WTC11 (cell line): ENCODE results near the gene EXOSC2. TPM values are rescaled to one million over a fixed set of nuclear protein-coding genes. Genes with fewer than 3 reads are reported as not detected.

ENCODE experiments used
- ATF1 ChIP-seq: sonication (generic); formaldehyde crosslinking; IDR thresholded peaks from 2 replicates; pipeline ENCODE4 v1.8.1; 2023; ENCODE audit warnings: mild to moderate bottlenecking, moderate library complexity, missing genetic modification reagents
- CBFB ChIP-seq: sonication (generic); formaldehyde crosslinking; IDR thresholded peaks from 2 replicates; pipeline ENCODE4 v1.8.1; 2022; ENCODE audit warnings: mild to moderate bottlenecking, low read depth, missing genetic modification reagents
- EMX1 ChIP-seq: fragments of 250-450 bp; sonication (Bioruptor Pico); IDR thresholded peaks from 2 replicates; pipeline ENCODE4 v1.8.0; 2021; ENCODE audit warnings: mild to moderate bottlenecking
- ESRRA ChIP-seq: sonication (generic); formaldehyde crosslinking; IDR thresholded peaks from 2 replicates; pipeline ENCODE4 v1.8.1; 2022; ENCODE audit warnings: mild to moderate bottlenecking, missing genetic modification reagents, borderline replicate concordance
- FOXJ3 ChIP-seq: sonication (generic); formaldehyde crosslinking; IDR thresholded peaks from 2 replicates; pipeline ENCODE4 v1.9.0; 2021; ENCODE audit warnings: missing genetic modification reagents, mild to moderate bottlenecking, borderline replicate concordance
- FOXP1 ChIP-seq: sonication (generic); formaldehyde crosslinking; IDR thresholded peaks from 2 replicates; pipeline ENCODE4 v1.8.0; 2022; ENCODE audit warnings: missing genetic modification reagents, mild to moderate bottlenecking, moderate library complexity, borderline replicate concordance
- GTF2I ChIP-seq: fragments of 250-450 bp; sonication (Bioruptor Pico); conservative IDR thresholded peaks from 2 replicates; pipeline ENCODE4 v1.4.0; 2021; ENCODE audit warnings: mild to moderate bottlenecking
- HMGA2 ChIP-seq: fragments of 250-450 bp; sonication (Bioruptor Pico); IDR thresholded peaks from 2 replicates; pipeline ENCODE4 v1.4.0; 2021; ENCODE audit warnings: mild to moderate bottlenecking, moderate library complexity
- MXD4 ChIP-seq: fragments of 250-450 bp; sonication (Bioruptor Pico); IDR thresholded peaks from 2 replicates; pipeline ENCODE4 v1.8.0; 2021; ENCODE audit warnings: mild to moderate bottlenecking, moderate library complexity, borderline replicate concordance
- MYBL2 ChIP-seq: sonication (generic); formaldehyde crosslinking; IDR thresholded peaks from 2 replicates; pipeline ENCODE4 v1.8.1; 2023; ENCODE audit warnings: mild to moderate bottlenecking, moderate library complexity, missing genetic modification reagents
- NFE2L1 ChIP-seq: sonication (generic); formaldehyde crosslinking; IDR thresholded peaks from 2 replicates; pipeline ENCODE4 v1.8.1; 2023; ENCODE audit warnings: missing genetic modification reagents
- SOX15 ChIP-seq: fragments of 250-450 bp; sonication (Bioruptor Pico); IDR thresholded peaks from 2 replicates; pipeline ENCODE4 v1.9.0; 2021; ENCODE audit warnings: mild to moderate bottlenecking
- SP1 ChIP-seq: sonication (generic); formaldehyde crosslinking; conservative IDR thresholded peaks from 2 replicates; pipeline ENCODE4 v1.8.1; 2022; ENCODE audit warnings: missing genetic modification reagents
- TEAD1 ChIP-seq: sonication (generic); formaldehyde crosslinking; IDR thresholded peaks from 2 replicates; pipeline ENCODE4 v1.8.0; 2022; ENCODE audit warnings: mild to moderate bottlenecking, missing genetic modification reagents
- ZBTB21 ChIP-seq: sonication (generic); formaldehyde crosslinking; IDR thresholded peaks from 2 replicates; pipeline ENCODE4 v1.8.1; 2023; ENCODE audit warnings: mild to moderate bottlenecking, missing genetic modification reagents, borderline replicate concordance
- ZNF219 ChIP-seq: sonication (generic); formaldehyde crosslinking; IDR thresholded peaks from 2 replicates; pipeline ENCODE4 v1.8.0; 2023; ENCODE audit warnings: missing genetic modification reagents, mild to moderate bottlenecking, borderline replicate concordance
- ZNF396 ChIP-seq: fragments of 250-450 bp; sonication (Bioruptor Pico); IDR thresholded peaks from 2 replicates; pipeline ENCODE4 v1.8.0; 2021; ENCODE audit warnings: mild to moderate bottlenecking, moderate library complexity, borderline replicate concordance
- ZNF416 ChIP-seq: fragments of 250-450 bp; sonication (Bioruptor Pico); IDR thresholded peaks from 2 replicates; pipeline ENCODE4 v1.9.0; 2021; ENCODE audit warnings: mild to moderate bottlenecking, inconsistent platforms
- total RNA-seq: library from RNA; stranded (reverse); gene quantifications from 3 replicates; pipeline ENCODE4 v1.2.3, GENCODE V29; 2021
- TF ChIP-seq, protein P1 (sequence below): sonication (generic); formaldehyde crosslinking; conservative IDR thresholded peaks from 2 replicates; pipeline ENCODE4 v1.8.1; 2023; ENCODE audit warnings: mild to moderate bottlenecking, low read depth, missing genetic modification reagents, moderate library complexity
- TF ChIP-seq, protein P2 (sequence below): sonication (generic); formaldehyde crosslinking; IDR thresholded peaks from 2 replicates; pipeline ENCODE4 v1.8.0; 2022; ENCODE audit warnings: mild to moderate bottlenecking, missing genetic modification reagents
- TF ChIP-seq, protein P3 (sequence below): sonication (generic); formaldehyde crosslinking; IDR thresholded peaks from 2 replicates; pipeline ENCODE4 v1.8.1; 2023; ENCODE audit warnings: mild to moderate bottlenecking, missing genetic modification reagents
- TF ChIP-seq, protein P4 (sequence below): sonication (generic); formaldehyde crosslinking; IDR thresholded peaks from 2 replicates; pipeline ENCODE4 v1.8.1; 2022; ENCODE audit warnings: mild to moderate bottlenecking, moderate library complexity, missing genetic modification reagents
- TF ChIP-seq, protein P5 (sequence below): sonication (generic); formaldehyde crosslinking; IDR thresholded peaks from 2 replicates; pipeline ENCODE4 v1.8.0; 2023; ENCODE audit warnings: missing genetic modification reagents
- TF ChIP-seq, protein P6 (sequence below): sonication (generic); formaldehyde crosslinking; conservative IDR thresholded peaks from 2 replicates; pipeline ENCODE4 v1.8.1; 2022; ENCODE audit warnings: mild to moderate bottlenecking, missing genetic modification reagents
- TF ChIP-seq, protein P7 (sequence below): fragments of 250-450 bp; sonication (Bioruptor Pico); IDR thresholded peaks from 2 replicates; pipeline ENCODE4 v2.1.2; 2022; ENCODE audit warnings: mild to moderate bottlenecking, moderate library complexity
- TF ChIP-seq, protein P8 (sequence below): fragments of 250-450 bp; sonication (Bioruptor Pico); IDR thresholded peaks from 2 replicates; pipeline ENCODE4 v1.8.0; 2021; ENCODE audit warnings: mild to moderate bottlenecking
- TF ChIP-seq, protein P9 (sequence below): sonication (generic); formaldehyde crosslinking; IDR thresholded peaks from 2 replicates; pipeline ENCODE4 v1.8.1; 2023; ENCODE audit warnings: mild to moderate bottlenecking, moderate library complexity, missing genetic modification reagents

EXOSC2 gene
- total RNA-seq, 1 experiment from 2014 or later, result 76.1 TPM

DNA sequence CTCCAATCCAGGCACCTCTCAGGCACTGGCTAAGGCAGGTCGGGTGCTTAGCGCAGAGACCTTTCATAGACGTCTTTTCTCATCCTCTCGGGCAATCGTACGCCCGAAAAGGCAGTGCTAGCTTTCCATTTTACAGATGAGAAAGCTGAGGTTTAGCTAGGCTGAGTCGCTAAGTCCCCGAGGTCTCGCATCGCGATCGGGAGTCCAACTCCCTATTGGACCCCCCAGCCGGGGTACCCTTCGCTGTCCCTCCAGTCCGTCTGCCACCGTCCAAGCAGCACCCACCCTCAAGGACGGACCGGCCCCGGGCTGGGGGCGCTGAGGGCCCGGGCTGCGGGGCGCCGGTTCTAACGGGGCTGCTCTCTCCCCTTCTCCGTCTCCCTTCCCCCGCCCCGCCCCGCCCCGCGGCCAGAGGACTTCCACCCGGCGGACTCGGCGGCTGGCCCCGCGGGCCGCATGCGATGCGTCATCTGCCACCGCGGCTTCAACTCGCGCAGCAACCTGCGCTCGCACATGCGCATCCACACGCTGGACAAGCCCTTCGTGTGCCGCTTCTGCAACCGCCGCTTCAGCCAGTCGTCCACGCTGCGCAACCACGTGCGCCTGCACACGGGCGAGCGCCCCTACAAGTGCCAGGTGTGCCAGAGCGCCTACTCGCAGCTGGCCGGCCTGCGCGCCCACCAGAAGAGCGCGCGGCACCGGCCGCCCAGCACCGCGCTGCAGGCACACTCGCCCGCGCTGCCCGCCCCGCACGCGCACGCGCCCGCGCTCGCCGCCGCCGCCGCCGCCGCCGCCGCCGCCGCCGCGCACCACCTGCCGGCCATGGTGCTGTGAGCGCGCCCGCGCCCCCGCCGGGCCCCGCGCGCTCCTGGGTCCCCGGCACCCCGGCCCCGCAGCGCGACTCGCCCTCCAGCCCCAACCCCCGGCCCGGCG lies 12.5 kb upstream of the EXOSC2 start (continued):
- TF ChIP-seq, protein P1, sequence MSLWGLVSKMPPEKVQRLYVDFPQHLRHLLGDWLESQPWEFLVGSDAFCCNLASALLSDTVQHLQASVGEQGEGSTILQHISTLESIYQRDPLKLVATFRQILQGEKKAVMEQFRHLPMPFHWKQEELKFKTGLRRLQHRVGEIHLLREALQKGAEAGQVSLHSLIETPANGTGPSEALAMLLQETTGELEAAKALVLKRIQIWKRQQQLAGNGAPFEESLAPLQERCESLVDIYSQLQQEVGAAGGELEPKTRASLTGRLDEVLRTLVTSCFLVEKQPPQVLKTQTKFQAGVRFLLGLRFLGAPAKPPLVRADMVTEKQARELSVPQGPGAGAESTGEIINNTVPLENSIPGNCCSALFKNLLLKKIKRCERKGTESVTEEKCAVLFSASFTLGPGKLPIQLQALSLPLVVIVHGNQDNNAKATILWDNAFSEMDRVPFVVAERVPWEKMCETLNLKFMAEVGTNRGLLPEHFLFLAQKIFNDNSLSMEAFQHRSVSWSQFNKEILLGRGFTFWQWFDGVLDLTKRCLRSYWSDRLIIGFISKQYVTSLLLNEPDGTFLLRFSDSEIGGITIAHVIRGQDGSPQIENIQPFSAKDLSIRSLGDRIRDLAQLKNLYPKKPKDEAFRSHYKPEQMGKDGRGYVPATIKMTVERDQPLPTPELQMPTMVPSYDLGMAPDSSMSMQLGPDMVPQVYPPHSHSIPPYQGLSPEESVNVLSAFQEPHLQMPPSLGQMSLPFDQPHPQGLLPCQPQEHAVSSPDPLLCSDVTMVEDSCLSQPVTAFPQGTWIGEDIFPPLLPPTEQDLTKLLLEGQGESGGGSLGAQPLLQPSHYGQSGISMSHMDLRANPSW, result no peak
- TF ChIP-seq SP1 (CRISPR knock-in tag) (no peak; the same call in 1 of the 2 replicates), HMGA2 (no peak), ZNF416 (CRISPR knock-in tag) (no peak), MYBL2 (CRISPR knock-in tag) (peak; percentile 87), SOX15 (CRISPR knock-in tag) (no peak), ZNF396 (CRISPR knock-in tag) (no peak), ZBTB21 (CRISPR knock-in tag) (no peak), ZNF219 (CRISPR knock-in tag) (no peak; the same call in 1 of the 2 replicates), FOXP1 (CRISPR knock-in tag) (peak; percentile 93), FOXJ3 (CRISPR knock-in tag) (no peak), ATF1 (CRISPR knock-in tag) (no peak), TEAD1 (peak; percentile 77), NFE2L1 (peak; percentile 90), MXD4 (no peak), ESRRA (CRISPR knock-in tag) (peak; percentile 38; the same call in 1 of the 2 replicates), EMX1 (CRISPR knock-in tag) (no peak), CBFB (CRISPR knock-in tag) (no peak), GTF2I (CRISPR knock-in tag) (peak; percentile 65; the same call in 1 of the 2 replicates)
- TF ChIP-seq, protein P2, sequence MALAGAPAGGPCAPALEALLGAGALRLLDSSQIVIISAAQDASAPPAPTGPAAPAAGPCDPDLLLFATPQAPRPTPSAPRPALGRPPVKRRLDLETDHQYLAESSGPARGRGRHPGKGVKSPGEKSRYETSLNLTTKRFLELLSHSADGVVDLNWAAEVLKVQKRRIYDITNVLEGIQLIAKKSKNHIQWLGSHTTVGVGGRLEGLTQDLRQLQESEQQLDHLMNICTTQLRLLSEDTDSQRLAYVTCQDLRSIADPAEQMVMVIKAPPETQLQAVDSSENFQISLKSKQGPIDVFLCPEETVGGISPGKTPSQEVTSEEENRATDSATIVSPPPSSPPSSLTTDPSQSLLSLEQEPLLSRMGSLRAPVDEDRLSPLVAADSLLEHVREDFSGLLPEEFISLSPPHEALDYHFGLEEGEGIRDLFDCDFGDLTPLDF (CRISPR knock-in tag), result peak; percentile 81; the same call in 1 of the 2 replicates
- TF ChIP-seq, protein P3, sequence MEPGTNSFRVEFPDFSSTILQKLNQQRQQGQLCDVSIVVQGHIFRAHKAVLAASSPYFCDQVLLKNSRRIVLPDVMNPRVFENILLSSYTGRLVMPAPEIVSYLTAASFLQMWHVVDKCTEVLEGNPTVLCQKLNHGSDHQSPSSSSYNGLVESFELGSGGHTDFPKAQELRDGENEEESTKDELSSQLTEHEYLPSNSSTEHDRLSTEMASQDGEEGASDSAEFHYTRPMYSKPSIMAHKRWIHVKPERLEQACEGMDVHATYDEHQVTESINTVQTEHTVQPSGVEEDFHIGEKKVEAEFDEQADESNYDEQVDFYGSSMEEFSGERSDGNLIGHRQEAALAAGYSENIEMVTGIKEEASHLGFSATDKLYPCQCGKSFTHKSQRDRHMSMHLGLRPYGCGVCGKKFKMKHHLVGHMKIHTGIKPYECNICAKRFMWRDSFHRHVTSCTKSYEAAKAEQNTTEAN (CRISPR knock-in tag), result peak; percentile 74; the same call in 1 of the 2 replicates
- TF ChIP-seq, protein P4, sequence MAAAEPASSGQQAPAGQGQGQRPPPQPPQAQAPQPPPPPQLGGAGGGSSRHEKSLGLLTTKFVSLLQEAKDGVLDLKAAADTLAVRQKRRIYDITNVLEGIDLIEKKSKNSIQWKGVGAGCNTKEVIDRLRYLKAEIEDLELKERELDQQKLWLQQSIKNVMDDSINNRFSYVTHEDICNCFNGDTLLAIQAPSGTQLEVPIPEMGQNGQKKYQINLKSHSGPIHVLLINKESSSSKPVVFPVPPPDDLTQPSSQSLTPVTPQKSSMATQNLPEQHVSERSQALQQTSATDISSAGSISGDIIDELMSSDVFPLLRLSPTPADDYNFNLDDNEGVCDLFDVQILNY, result 0 out of 2 replicates have a peak, but pooled peaks have one; percentile 30
- TF ChIP-seq, protein P5, sequence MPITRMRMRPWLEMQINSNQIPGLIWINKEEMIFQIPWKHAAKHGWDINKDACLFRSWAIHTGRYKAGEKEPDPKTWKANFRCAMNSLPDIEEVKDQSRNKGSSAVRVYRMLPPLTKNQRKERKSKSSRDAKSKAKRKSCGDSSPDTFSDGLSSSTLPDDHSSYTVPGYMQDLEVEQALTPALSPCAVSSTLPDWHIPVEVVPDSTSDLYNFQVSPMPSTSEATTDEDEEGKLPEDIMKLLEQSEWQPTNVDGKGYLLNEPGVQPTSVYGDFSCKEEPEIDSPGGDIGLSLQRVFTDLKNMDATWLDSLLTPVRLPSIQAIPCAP (CRISPR knock-in tag), result peak; percentile 86; the same call in 1 of the 2 replicates
- TF ChIP-seq, protein P6, sequence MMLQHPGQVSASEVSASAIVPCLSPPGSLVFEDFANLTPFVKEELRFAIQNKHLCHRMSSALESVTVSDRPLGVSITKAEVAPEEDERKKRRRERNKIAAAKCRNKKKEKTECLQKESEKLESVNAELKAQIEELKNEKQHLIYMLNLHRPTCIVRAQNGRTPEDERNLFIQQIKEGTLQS (CRISPR knock-in tag), result peak; percentile 64; the same call in 1 of the 2 replicates
- TF ChIP-seq, protein P7, sequence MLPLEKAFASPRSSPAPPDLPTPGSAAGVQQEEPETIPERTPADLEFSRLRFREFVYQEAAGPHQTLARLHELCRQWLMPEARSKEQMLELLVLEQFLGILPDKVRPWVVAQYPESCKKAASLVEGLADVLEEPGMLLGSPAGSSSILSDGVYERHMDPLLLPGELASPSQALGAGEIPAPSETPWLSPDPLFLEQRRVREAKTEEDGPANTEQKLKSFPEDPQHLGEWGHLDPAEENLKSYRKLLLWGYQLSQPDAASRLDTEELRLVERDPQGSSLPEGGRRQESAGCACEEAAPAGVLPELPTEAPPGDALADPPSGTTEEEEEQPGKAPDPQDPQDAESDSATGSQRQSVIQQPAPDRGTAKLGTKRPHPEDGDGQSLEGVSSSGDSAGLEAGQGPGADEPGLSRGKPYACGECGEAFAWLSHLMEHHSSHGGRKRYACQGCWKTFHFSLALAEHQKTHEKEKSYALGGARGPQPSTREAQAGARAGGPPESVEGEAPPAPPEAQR (CRISPR knock-in tag), result no peak
- TF ChIP-seq, protein P8, sequence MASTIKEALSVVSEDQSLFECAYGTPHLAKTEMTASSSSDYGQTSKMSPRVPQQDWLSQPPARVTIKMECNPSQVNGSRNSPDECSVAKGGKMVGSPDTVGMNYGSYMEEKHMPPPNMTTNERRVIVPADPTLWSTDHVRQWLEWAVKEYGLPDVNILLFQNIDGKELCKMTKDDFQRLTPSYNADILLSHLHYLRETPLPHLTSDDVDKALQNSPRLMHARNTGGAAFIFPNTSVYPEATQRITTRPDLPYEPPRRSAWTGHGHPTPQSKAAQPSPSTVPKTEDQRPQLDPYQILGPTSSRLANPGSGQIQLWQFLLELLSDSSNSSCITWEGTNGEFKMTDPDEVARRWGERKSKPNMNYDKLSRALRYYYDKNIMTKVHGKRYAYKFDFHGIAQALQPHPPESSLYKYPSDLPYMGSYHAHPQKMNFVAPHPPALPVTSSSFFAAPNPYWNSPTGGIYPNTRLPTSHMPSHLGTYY (CRISPR knock-in tag), result no peak
- TF ChIP-seq, protein P9, sequence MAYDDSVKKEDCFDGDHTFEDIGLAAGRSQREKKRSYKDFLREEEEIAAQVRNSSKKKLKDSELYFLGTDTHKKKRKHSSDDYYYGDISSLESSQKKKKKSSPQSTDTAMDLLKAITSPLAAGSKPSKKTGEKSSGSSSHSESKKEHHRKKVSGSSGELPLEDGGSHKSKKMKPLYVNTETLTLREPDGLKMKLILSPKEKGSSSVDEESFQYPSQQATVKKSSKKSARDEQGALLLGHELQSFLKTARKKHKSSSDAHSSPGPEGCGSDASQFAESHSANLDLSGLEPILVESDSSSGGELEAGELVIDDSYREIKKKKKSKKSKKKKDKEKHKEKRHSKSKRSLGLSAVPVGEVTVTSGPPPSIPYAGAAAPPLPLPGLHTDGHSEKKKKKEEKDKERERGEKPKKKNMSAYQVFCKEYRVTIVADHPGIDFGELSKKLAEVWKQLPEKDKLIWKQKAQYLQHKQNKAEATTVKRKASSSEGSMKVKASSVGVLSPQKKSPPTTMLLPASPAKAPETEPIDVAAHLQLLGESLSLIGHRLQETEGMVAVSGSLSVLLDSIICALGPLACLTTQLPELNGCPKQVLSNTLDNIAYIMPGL (CRISPR knock-in tag), result 0 out of 2 replicates have a peak, but pooled peaks have one; percentile 42
